NT2/D1 (cell line): ENCODE measurements around the gene ROPN1L.

Source experiments
- DNase-seq: peaks from one replicate; pipeline ENCODE4 v3.0.0-alpha.2; 2011; ENCODE audit warnings: low read depth, low spot score
- H3K27me3 ChIP-seq: 2 replicates; pipeline ENCODE4 v1.6.0; 2011; ENCODE audit warnings: mild to moderate bottlenecking; ENCODE audit not compliant: insufficient read length, insufficient read depth
- H3K36me3 ChIP-seq: 2 replicates; pipeline ENCODE4 v1.6.1; 2011; ENCODE audit warnings: mild to moderate bottlenecking, low read length, mixed read lengths; ENCODE audit not compliant: insufficient read depth, insufficient read length
- H3K4me1 ChIP-seq: 2 replicates; pipeline ENCODE4 v1.5.1; 2011; ENCODE audit not compliant: insufficient read depth, insufficient read length
- H3K4me3 ChIP-seq: 2 replicates; pipeline ENCODE4 v1.5.1; 2011; ENCODE audit warnings: low read depth; ENCODE audit not compliant: insufficient read length
- H3K9ac ChIP-seq: 2 replicates; pipeline ENCODE4 v1.6.0; 2011; ENCODE audit warnings: low read depth; ENCODE audit not compliant: insufficient read length
- H3K9me3 ChIP-seq: 2 replicates; pipeline ENCODE4 v1.5.1; 2011; ENCODE audit warnings: mild to moderate bottlenecking, low read length; ENCODE audit not compliant: insufficient read depth
- SUZ12 ChIP-seq: IDR thresholded peaks from 2 replicates; pipeline ENCODE4 v1.6.1; 2011; ENCODE audit not compliant: insufficient read length, insufficient read depth; ENCODE audit errors: extremely low read depth
- YY1 ChIP-seq: IDR thresholded peaks from 2 replicates; pipeline ENCODE4 v1.6.1; 2011; ENCODE audit not compliant: insufficient read length, insufficient read depth
- ZNF274 ChIP-seq: IDR thresholded peaks from 2 replicates; pipeline ENCODE4 v1.6.1; 2011; ENCODE audit warnings: mild to moderate bottlenecking, low read depth, low read length

Gene ROPN1L

GRCh38 chr5:10503997-10504793 lies 62.5 kb downstream of the ROPN1L start:
- Histone ChIP-seq H3K27me3 (no peaks in the 10 kb centered on the region), H3K9ac (no peak overlapping the region), H3K36me3 (no peaks in the 10 kb centered on the region), H3K4me1 (peaks cover 2% of the 10 kb centered on the region), H3K9me3 (no peaks in the 10 kb centered on the region), H3K4me3 (no peak overlapping the region)
- DNase-seq, result no peak
- TF ChIP-seq SUZ12, result no peak
- TF ChIP-seq YY1, result no peak
- TF ChIP-seq ZNF274, result no peak

DNA sequence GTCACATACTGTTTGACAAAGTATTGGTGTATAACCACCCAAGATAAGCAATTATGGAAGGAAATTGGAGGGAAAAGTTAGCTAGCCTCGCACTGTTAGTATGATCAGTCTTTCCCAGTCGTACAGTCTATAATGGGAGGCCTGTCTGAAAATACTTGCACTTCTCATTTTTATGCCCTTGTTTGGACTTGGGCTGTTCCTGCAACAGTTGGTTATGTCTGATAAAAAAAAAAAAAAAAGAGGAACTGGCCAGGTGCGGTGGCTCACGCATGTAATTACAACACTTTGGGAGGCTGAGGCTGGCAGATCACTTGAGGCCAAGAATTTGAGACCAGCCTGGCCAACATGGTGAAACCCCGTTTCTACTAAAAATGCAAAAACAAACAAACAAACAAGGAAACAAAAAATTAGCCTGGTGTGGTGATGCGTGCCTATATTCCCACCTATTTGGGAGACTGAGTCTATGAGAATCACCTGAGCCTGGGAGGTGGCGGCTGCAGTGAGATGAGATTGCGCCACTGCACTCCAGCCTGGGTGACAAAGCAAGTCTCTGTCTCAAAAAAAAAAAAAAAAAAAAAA lies 63.9 kb downstream of the ROPN1L start:
- Histone ChIP-seq H3K4me1 (peaks cover 2% of the 10 kb centered on the region), H3K9me3 (no peaks in the 10 kb centered on the region), H3K36me3 (no peaks in the 10 kb centered on the region), H3K27me3 (no peaks in the 10 kb centered on the region), H3K9ac (no peak overlapping the region), H3K4me3 (no peak overlapping the region)
- TF ChIP-seq YY1, result no peak
- no peak for TF ChIP-seq SUZ12
- no peak for TF ChIP-seq ZNF274
- DNase-seq, result no peak

DNA sequence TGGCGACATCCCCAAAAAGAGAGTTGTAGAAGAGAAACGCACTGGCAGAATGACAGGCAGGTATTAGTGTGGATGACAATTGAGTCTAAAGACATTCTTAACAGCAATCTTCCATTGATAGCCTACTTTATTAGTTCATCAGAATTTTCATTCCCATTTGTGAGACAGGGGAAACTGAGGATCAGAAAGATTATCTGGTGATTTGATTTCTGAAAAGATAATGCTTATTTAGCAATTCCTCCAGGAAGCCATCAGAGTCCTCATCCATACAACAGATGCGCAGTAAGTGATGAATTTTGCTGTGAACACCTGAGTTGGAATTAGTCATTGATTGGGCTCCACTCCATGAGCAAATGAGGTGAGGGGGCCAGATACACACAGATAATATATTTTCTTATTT lies 64.9 kb downstream of the ROPN1L start:
- no peak overlapping the region for H3K4me3 ChIP-seq
- no peak for TF ChIP-seq SUZ12
- TF ChIP-seq ZNF274, result no peak
- TF ChIP-seq YY1, result no peak
- peaks cover 2% of the 10 kb centered on the region for H3K4me1 ChIP-seq
- no peaks in the 10 kb centered on the region for H3K36me3 ChIP-seq
- DNase-seq, result no peak
- no peaks in the 10 kb centered on the region for H3K9me3 ChIP-seq
- H3K9ac ChIP-seq, result no peak overlapping the region
- H3K27me3 ChIP-seq, result no peaks in the 10 kb centered on the region

GRCh38 chr5:10507575-10508096 lies 66.0 kb downstream of the ROPN1L start:
- H3K36me3 ChIP-seq, result no peaks in the 10 kb centered on the region
- no peak overlapping the region for H3K9ac ChIP-seq
- H3K27me3 ChIP-seq, result no peaks in the 10 kb centered on the region
- no peak overlapping the region for H3K4me3 ChIP-seq
- no peak for DNase-seq
- H3K4me1 ChIP-seq, result no peaks in the 10 kb centered on the region
- no peaks in the 10 kb centered on the region for H3K9me3 ChIP-seq
- TF ChIP-seq ZNF274, result no peak
- TF ChIP-seq SUZ12, result no peak
- TF ChIP-seq YY1, result no peak

- no peak for TF ChIP-seq SUZ12
- no peak for TF ChIP-seq ZNF274
- no peak overlapping the region for H3K9ac ChIP-seq
- H3K4me3 ChIP-seq, result no peak overlapping the region
- H3K4me1 ChIP-seq, result no peaks in the 10 kb centered on the region
- no peak for DNase-seq
- no peaks in the 10 kb centered on the region for H3K36me3 ChIP-seq
- H3K9me3 ChIP-seq, result no peaks in the 10 kb centered on the region
- no peaks in the 10 kb centered on the region for H3K27me3 ChIP-seq
Measured at GRCh38 chr5:10509575-10509974, 67.9 kb downstream of the ROPN1L start.

GRCh38 chr5:10511741-10512640 lies 70.3 kb downstream of the ROPN1L start:
- H3K9me3 ChIP-seq, result no peaks in the 10 kb centered on the region
- H3K9ac ChIP-seq, result no peak overlapping the region
- no peaks in the 10 kb centered on the region for H3K36me3 ChIP-seq
- no peaks in the 10 kb centered on the region for H3K4me1 ChIP-seq
- no peak for TF ChIP-seq YY1
- no peak for TF ChIP-seq SUZ12
- no peak for TF ChIP-seq ZNF274
- H3K27me3 ChIP-seq, result no peaks in the 10 kb centered on the region
- no peak for DNase-seq
- no peak overlapping the region for H3K4me3 ChIP-seq
